Erythroblast (primary cell): Measurements from ENCODE around the gene GMEB2.

Source experiments
- GATA1 ChIP-seq: IDR thresholded peaks from 2 replicates; pipeline ENCODE4 v1.6.1; 2011; ENCODE audit warnings: low read depth, mild to moderate bottlenecking, control low read depth, low read length, moderate library complexity
- POLR2A ChIP-seq: IDR thresholded peaks from 2 replicates; pipeline ENCODE4 v1.6.1; 2011; ENCODE audit warnings: mild to moderate bottlenecking, low read length

- no peak for TF ChIP-seq POLR2A
- no peak for TF ChIP-seq GATA1
These were observed 30.5 kb upstream of the GMEB2 start for GRCh38 chr20:63657260-63657936.
